ENCODE results near the gene KLHDC10.
"Not testable (repeated sequence)": the region's sequence is repeated elsewhere in the genome, so short reads cannot be mapped to it uniquely, and the experiment has no call there.

KLHDC10 gene

GRCh38 chr7:130069978-130070860 lies at the start of gene KLHDC10:
KLHDC10 (plus strand) TSS chr7:130070534; CDS start chr7:130070644, 110 bp downstream.
- peak; percentile 87 for DNase-seq (ENCODE audit: low read depth)

- no peak for DNase-seq (ENCODE audit: low read depth)
These were observed 49.1 kb upstream of the KLHDC10 start for GRCh38 chr7:130021105-130021834.

- DNase-seq (ENCODE audit: low read depth), result no peak
These were observed 48.2 kb upstream of the KLHDC10 start for GRCh38 chr7:130022115-130022514.

- no peak for DNase-seq (ENCODE audit: low read depth)
These were observed 47.6 kb upstream of the KLHDC10 start for GRCh38 chr7:130022623-130023175.

- no peak for DNase-seq (ENCODE audit: low read depth)
These were observed 45.9 kb upstream of the KLHDC10 start for GRCh38 chr7:130024390-130024789.

GRCh38 chr7:130032698-130033097 lies 37.6 kb upstream of the KLHDC10 start:
- no peak for DNase-seq (ENCODE audit: low read depth)

GRCh38 chr7:130037703-130038102 lies 32.6 kb upstream of the KLHDC10 start:
- DNase-seq (ENCODE audit: low read depth), result no peak

- DNase-seq (ENCODE audit: low read depth), result no peak
These were observed 29.8 kb upstream of the KLHDC10 start for GRCh38 chr7:130040576-130040975.

GRCh38 chr7:130047831-130048230 lies 22.5 kb upstream of the KLHDC10 start:
- DNase-seq (ENCODE audit: low read depth), result no peak

- no peak for DNase-seq (ENCODE audit: low read depth)
These were observed 21.4 kb upstream of the KLHDC10 start for GRCh38 chr7:130048906-130049305.

GRCh38 chr7:130052250-130052649 lies 18.1 kb upstream of the KLHDC10 start:
- not testable (repeated sequence) for DNase-seq (ENCODE audit: low read depth)

GRCh38 chr7:130055198-130055597 lies 15.1 kb upstream of the KLHDC10 start:
- DNase-seq (ENCODE audit: low read depth), result not testable (repeated sequence)

- DNase-seq (ENCODE audit: low read depth), result no peak
These were observed 8.1 kb upstream of the KLHDC10 start for GRCh38 chr7:130062246-130062645.

- DNase-seq (ENCODE audit: low read depth), result peak; percentile 34
These were observed 7.3 kb upstream of the KLHDC10 start for GRCh38 chr7:130063036-130063435.

- not testable (repeated sequence) for DNase-seq (ENCODE audit: low read depth)
These were observed 5.8 kb upstream of the KLHDC10 start for GRCh38 chr7:130064580-130064926.

GRCh38 chr7:130065500-130066152 lies 4.7 kb upstream of the KLHDC10 start:
- no peak for DNase-seq (ENCODE audit: low read depth)

- DNase-seq (ENCODE audit: low read depth), result no peak
These were observed 956 bp upstream of the KLHDC10 start for GRCh38 chr7:130069179-130069977.

- no peak for DNase-seq (ENCODE audit: low read depth)
These were observed 708 bp downstream of the KLHDC10 start for GRCh38 chr7:130070861-130071622.

- DNase-seq (ENCODE audit: low read depth), result peak; percentile 17
These were observed 1.6 kb downstream of the KLHDC10 start for GRCh38 chr7:130071701-130072622.

Data from stimulated activated CD8-positive, alpha-beta memory T cell treated with anti-CD3 and anti-CD28 coated beads, Interleukin-12 subunit alpha, Interleukin-12 subunit beta, amount 100 ng/mL, for 4 hours (primary cell).